A549 treated with AZD9567 at 1 μM for 4 hours (cell line): ENCODE measurements around the gene SGTA. TPM values are rescaled to one million over a fixed set of nuclear protein-coding genes. Genes with fewer than 3 reads are reported as not detected.

Experiments used
- total RNA-seq: library from RNA; stranded (reverse); fragments of 200-300 nt; extraction: Qiagen RNA extraction; gene quantifications from 5 replicates; pipeline ENCODE4 v1.2.3, GENCODE V29; 2022; ENCODE audit not compliant: insufficient read depth

Gene SGTA, protein sequence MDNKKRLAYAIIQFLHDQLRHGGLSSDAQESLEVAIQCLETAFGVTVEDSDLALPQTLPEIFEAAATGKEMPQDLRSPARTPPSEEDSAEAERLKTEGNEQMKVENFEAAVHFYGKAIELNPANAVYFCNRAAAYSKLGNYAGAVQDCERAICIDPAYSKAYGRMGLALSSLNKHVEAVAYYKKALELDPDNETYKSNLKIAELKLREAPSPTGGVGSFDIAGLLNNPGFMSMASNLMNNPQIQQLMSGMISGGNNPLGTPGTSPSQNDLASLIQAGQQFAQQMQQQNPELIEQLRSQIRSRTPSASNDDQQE
- total RNA-seq = 68.4 to 76.2 TPM (median 69.3 TPM) in 5 replicates

DNA sequence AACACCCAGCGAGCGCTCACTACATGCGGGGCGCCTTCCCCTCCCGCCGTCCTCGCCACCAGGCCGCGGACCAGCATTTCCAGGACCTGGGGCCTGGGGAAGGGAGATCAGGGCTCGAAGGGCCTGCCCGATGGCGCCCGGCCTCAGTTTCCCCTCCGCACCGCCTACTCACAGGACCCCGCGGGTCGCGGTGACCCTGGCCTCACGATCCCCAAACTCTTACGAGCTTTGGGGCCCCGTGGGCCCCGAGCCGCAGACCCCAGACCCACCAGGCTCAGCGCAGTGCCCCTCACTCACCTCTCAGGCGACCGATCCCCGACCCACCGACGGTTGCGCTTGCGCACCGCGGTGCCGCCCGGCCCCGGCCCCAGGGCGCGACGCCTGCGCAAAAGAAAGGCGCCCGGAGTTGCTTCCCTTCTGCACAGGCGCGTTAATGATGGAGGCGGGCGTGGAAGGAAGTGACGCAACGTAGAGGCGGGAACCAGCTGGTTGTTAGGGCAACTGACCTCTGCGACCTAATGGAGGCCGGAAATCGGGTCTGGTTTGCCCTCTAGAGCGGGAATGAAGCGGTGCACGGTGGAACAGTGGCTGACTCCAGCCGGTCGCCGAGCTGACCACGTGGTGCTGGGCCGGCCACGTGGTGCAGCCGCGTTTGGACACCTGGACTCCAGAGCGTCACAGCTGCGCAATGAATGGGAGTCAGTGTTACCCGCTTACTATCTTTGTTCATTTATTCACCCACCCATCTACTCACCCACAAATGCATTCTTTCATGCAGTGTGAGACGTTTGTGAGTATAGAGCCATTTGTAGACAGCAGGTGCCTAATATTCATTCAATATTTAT lies at the start of gene SGTA:
SGTA (minus strand) TSS at position 338 of the 845 bp plus-strand sequence. CDS start 14,205 bp downstream, outside the sequence.

DNA sequence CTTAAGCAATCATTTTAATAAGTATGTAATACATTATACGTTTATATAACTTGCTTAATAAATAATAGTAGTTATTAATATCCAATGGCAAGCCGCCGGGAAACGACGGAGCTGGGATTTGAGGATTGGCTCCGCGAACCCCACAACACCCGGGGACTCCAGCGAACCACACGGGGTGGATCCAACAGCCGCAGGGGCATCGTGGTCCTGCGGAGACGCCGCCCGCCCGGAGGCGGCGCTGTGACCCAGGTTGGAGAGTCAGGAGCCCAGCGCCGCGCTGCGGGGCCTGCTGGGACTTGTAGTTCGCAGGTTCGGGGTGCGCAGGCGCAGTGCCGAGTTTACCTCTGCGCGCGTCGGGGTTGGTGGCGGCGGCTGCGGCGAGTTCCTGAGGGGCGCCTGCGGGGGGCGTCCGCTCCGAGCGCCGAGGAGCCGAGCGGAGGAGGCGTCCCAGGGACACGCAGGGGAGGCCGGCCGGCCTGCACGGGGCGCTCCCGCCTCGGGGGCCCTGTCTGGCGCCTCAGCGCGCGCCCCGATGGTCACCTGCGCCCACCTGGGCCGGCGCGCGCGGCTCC lies 36.6 kb upstream of the SGTA start, which contains the start of gene ZNF554:
ZNF554 (plus strand) TSS at position 329 of the 572 bp plus-strand sequence; CDS start at position 533, 204 bp downstream.

DNA sequence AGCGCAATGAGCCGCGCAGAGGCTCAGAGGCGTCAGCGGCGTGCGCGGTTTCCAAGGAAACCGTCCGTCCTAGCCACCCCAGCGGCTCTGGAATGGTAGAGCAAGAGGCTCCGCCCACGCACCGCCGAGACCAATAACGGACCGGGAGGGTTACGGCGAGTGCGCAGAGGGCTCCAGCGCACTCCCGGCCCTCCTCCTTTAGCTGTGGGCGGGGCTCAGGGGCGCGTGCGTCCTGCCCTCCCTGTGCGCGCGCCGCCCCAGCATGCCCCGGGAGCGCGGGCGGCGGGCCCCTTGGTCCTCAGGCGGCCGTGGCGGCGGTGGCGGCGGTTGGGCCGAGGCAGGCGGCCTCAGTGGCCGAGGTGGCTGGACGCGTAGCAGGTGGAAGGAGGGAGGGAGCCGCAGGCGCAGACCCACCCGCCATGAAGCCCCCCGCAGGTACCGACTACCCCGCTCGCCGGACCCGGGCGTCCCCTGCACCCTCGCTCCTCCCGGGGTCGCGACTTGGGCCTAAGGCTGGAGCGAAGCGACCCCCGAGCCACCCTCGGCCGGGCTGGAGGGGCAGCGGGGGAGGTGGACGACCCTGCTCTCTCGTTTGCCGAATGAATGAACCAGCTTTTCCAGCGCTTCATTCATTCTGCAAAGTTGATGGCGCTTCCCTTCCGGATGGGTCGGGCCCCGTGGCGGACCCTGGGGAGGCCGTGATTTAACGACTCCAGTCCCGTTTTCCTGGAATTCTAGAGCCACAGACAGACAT lies 2.3 kb upstream of the SGTA start, which contains the start of gene THOP1:
THOP1 (plus strand) TSS at position 260 of the 754 bp plus-strand sequence; CDS start at position 420, 160 bp downstream.

DNA sequence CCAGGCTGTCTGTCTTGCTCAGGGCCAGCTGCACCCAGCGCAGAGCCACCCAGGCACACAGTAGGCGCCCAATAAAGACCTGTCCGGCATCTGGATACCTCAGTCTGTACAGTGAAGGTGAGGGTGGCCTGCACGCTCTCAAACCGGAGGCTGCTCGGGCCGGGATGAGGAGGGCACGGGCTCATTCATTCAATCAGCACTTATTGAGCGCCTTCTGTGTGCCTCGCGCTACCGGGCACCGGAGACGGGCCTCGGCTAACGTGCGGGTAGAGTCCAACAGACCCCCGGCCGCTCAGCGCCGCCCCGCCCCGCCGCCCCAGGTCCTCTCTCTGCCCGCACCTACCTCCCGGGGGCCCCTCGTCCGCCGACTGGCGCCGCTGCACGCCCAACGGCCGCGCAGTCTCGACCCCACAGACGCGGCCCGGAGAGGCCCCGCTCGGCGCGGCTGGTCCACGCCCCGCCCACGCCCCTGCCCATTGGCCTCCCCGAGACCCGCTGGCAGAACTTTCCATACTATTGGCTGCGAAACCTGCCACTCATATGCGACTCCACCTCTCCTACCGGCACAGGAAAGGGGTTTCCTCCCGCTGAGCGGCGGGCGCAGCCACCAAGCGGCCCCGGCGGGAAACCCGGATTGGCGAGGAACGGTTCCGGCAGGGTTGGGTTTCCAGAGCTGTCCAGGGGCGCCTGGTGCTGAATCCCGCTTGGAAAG lies 43.3 kb downstream of the SGTA start, which contains the start of gene SLC39A3:
SLC39A3 (minus strand) TSS at position 416 of the 712 bp plus-strand sequence. CDS start 2,760 bp downstream, outside the sequence.

DNA sequence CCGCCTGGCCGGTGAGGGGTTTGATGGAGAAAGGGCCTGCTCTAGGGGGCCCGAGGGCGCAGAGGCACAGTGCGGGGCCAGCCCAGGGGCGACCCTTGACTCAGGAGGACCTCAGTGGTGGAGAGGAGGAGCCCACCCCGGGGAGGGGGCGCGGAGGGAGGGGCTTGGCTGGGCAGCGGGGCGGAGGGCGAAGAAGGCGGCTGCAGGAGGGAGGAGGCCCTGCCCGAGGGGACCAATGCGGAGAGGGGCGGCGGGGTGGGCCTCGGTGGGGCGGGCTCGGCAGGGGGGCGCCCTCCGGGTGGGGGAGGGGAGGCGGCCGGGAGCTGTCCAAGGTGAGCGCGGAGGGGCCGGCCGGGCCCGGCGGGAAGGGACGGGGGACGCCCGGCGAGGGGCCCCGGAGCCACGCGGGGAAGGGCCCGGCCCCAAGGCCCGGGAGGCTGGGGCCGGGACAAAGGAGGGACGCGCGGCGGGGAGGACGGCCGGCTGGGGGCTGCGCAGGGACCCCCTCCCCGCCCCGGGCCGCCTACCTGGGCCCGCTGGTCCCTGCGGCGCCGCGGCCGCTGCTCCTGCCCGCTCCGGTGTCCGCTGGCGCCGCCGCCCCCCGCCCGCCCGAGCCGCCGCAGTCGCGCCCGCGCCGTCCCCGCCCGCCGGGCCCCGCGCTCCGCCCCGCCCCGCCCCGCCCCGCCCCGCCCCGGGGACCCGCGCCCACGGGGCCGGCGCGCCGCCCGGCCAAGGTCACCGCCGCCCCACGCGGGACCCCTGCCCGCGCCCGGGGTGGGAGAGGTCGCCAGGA lies 62.1 kb downstream of the SGTA start, which contains the start of gene DIRAS1:
DIRAS1 (minus strand) TSS at position 596 of the 793 bp plus-strand sequence. CDS start 3,566 bp downstream, outside the sequence.

Other genes with a start within 250 kb of the SGTA start
- gene GNG7, start 80.6 kb downstream of the SGTA start, total RNA-seq = 0.03 to 0.08 TPM (median 0.05 TPM) in 4 of 5 replicates, not detected in the other
- gene DIRAS1, start 61.9 kb downstream of the SGTA start, total RNA-seq = 3.4 to 5.8 TPM (median 4.0 TPM) in 5 replicates
- 27.1 to 33.0 TPM (median 29.3 TPM) in 5 replicates for gene SLC39A3, start 43.3 kb downstream of the SGTA start, total RNA-seq
- gene THOP1, start 2.2 kb upstream of the SGTA start, total RNA-seq = 76.4 to 105 TPM (median 98.7 TPM) in 5 replicates
- 0.87 to 1.3 TPM (median 1.1 TPM) in 5 replicates for gene ZNF554, start 36.6 kb upstream of the SGTA start, total RNA-seq
- gene ZNF555, start 58.2 kb upstream of the SGTA start, total RNA-seq = 1.5 to 2.5 TPM (median 2.4 TPM) in 5 replicates
- gene ZNF556, start 84.1 kb upstream of the SGTA start, total RNA-seq = 0.02 to 0.08 TPM (median 0.05 TPM) in 4 of 5 replicates, not detected in the other
- gene ZNF57, start 117.7 kb upstream of the SGTA start, total RNA-seq = 2.6 to 3.1 TPM (median 2.8 TPM) in 5 replicates
- 1.6 to 2.1 TPM (median 1.8 TPM) in 5 replicates for gene ZNF77, start 161.7 kb upstream of the SGTA start, total RNA-seq
- gene TLE6, start 194.3 kb upstream of the SGTA start, total RNA-seq = 3.9 to 6.0 TPM (median 5.4 TPM) in 4 of 5 replicates, not detected in the other
- 2.5 to 2.9 TPM (median 2.7 TPM) in 5 replicates for gene TLE2, start 246.0 kb upstream of the SGTA start, total RNA-seq